PFSK-1 (cell line): ENCODE data around the gene SMCO4.

Experiments used
- FOXP2 ChIP-seq: optimal IDR thresholded peaks from 2 replicates; pipeline ENCODE3; 2011; ENCODE audit warnings: borderline replicate concordance, control low read depth, inconsistent platforms; ENCODE audit not compliant: insufficient read depth; ENCODE audit errors: extremely low read length, extremely low read depth
- POLR2AphosphoS5 ChIP-seq: IDR thresholded peaks from 2 replicates; pipeline ENCODE4 v1.6.1; 2012; ENCODE audit warnings: low read depth, mild to moderate bottlenecking, control low read depth, low read length, moderate library complexity
- REST ChIP-seq, 2 experiments: IDR thresholded peaks; 2 replicates each; pipeline versions ENCODE4 v1.6.1 to v1.8.0; 2011 to 2012; ENCODE audit warnings: low read depth in 2 of 2, low read length in 2 of 2, control low read depth in 1 of 2, inconsistent platforms in 1 of 2, mild to moderate bottlenecking in 1 of 2, moderate library complexity in 1 of 2; ENCODE audit not compliant: insufficient read depth in 1 of 2
- SIN3A ChIP-seq: IDR thresholded peaks from 2 replicates; pipeline ENCODE4 v1.6.1; 2012; ENCODE audit warnings: mild to moderate bottlenecking, low read length, moderate library complexity, borderline replicate concordance; ENCODE audit not compliant: insufficient read depth
- TAF1 ChIP-seq: IDR thresholded peaks from 2 replicates; pipeline ENCODE4 v1.6.1; 2012; ENCODE audit warnings: low read length, control low read depth, borderline replicate concordance; ENCODE audit not compliant: insufficient read depth

SMCO4 gene

DNA sequence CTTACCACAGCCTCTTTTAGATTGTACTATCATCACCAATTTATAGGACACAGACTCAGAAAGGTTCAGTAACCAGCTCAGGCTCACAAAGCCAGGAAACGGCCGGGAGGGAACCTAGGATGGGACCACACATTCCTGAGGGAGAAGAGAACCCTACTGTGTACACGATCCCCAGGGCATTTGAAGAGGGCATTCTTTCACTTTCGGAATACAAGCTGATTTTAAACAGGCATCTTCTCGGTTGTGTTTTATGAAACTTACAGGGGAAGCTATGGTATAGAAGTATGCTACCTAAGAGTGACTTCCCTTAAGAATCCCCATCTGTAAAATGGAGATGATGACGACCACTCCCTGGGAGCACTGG is 19.0 kb downstream of the SMCO4 start:
- no peak for TF ChIP-seq REST (IDR thresholded peaks at IDR 0.05; ENCODE audit: insufficient read depth in 1 of 2, low read depth in 2 of 2, low read length in 2 of 2)
- TF ChIP-seq SIN3A: no peak
- TF ChIP-seq FOXP2: no peak
- no peak for TF ChIP-seq TAF1
- no peak for TF ChIP-seq POLR2AphosphoS5

DNA sequence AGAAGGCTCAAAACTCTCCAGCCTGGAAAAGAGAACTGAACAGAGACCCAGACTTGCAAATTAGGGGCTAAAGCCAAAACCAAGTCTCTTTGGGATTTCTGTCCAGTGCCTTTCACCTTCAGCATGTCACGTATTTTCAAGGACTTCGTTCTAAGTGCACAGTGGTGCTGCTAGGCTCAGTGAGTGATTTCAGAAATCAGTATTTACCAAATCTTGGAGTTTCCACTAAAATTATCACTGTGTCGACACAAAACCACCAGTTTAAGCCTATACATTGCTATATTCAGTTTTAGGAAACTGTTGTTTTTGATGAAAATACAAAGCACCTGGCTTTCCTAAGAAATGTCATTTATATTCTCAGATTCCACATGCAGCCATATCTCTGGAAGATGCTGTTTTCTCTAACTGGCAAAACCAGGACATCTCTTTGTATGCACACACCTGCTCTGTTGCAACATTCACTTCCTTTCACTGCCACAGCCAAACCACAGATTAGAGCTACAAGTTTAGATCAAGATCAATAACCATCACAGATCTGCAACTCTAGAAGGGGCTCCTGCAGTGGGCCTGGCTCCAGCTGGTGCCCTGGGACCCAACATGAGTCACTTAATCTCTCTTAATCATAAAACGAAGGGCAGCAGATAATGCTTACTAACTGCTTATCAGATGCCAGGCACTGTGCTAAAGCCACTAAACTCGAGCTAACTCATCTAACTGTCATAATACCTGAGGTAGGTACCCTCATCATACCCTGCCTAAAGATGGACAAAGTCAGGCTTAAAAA is 22.3 kb downstream of the SMCO4 start:
- TF ChIP-seq POLR2AphosphoS5 (no peak), REST (IDR thresholded peaks at IDR 0.05; ENCODE audit: insufficient read depth in 1 of 2, low read depth in 2 of 2, low read length in 2 of 2) (no peak), SIN3A (no peak), TAF1 (no peak), FOXP2 (no peak)

DNA sequence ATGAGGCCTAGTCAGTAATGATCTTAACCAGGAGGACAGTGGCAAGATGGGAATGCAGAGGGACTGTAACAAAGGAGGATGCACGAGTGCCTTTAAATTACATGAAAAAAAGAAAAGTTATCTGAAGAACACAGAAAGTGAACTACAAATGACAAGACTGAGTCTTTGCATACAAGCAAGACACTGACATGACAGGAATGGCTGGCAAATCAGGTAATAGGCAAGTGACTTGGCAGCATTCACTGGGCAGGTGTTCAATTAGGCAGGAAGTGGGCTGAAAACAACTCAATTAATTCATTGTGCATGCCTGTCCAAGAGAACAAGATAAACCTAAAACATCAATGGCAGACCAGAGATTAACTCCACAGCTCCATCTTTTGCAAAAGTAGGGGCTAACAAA is 24.0 kb downstream of the SMCO4 start:
- TF ChIP-seq TAF1: no peak
- TF ChIP-seq FOXP2: no peak
- TF ChIP-seq SIN3A: no peak
- no peak for TF ChIP-seq POLR2AphosphoS5
- TF ChIP-seq REST (IDR thresholded peaks at IDR 0.05; ENCODE audit: insufficient read depth in 1 of 2, low read depth in 2 of 2, low read length in 2 of 2): no peak

DNA sequence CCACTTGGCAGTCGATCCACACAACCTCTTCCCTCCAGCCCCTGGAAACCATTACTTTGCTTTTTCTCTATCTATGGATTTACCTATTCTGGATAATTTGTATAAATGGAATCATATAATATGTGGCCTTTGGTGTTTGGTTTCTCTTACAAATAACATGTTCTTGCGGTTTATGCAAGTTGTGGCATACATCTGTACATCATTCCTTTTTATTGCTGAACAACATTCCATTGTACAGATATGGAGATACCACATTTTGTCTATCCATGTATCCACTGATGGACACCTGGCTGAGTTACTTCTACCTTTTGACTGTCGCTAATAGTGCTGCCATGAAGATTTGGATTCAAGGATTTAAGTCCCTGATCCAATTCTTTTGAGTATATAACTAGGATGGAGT is 25.1 kb downstream of the SMCO4 start:
- TF ChIP-seq REST (IDR thresholded peaks at IDR 0.05; ENCODE audit: insufficient read depth in 1 of 2, low read depth in 2 of 2, low read length in 2 of 2) (no peak), TAF1 (no peak)

- no peak for TF ChIP-seq SIN3A
- TF ChIP-seq FOXP2: no peak
- no peak for TF ChIP-seq POLR2AphosphoS5
- TF ChIP-seq REST (IDR thresholded peaks at IDR 0.05; ENCODE audit: insufficient read depth in 1 of 2, low read depth in 2 of 2, low read length in 2 of 2): no peak
- no peak for TF ChIP-seq TAF1
These were observed 25.6 kb downstream of the SMCO4 start for GRCh38 chr11:93517611-93518010.
